GM21381 (cell line): Measurements from ENCODE around the gene DHX16.

Source experiments
- ATAC-seq: cut with Tn5 transposase; IDR thresholded peaks from one replicate; pipeline ENCODE4 v1.9.1; 2021; ENCODE audit warnings: mild to moderate bottlenecking, moderate library complexity; ENCODE audit not compliant: unreplicated experiment

Gene DHX16

DNA sequence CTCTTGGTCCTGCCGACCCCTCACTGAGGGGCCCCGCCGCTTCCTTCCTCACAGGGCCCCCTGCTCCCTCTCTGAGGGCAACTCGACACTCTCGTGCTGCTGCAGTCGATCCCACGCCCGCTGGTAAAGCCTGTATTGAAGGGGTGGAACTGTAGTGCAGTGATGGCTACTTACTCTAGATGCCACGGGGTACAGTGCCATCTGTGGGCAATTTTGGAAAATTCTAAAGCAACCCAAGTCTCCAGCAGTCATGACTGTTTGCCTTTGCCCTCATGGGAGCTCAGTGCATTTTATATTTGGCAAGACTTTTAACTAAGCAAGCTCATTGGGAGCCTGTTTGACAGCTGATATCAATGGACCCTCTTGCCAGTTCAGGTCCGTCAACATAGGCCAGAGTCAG is 32.3 kb downstream of the DHX16 start:
- ATAC-seq = no peak

DNA sequence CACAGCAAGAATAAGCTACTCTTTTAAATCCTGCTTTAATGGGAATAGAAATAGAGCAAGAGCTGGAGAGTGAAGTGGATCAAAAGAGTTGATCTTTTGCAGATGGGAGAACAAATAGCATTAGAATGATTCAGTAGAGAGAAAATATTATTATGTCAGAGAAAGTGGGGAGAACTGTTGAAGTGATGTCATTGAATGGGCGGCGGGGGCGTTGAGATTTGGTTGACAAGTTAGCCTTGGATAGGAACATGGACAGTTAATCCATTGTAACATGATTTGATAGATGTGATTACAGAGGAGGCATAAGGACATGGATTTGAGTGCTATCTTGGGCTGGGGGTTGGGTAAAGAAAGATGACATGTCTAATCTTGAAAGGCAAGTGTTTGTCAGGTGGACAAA is 37.0 kb downstream of the DHX16 start:
- ATAC-seq = no peak

DNA sequence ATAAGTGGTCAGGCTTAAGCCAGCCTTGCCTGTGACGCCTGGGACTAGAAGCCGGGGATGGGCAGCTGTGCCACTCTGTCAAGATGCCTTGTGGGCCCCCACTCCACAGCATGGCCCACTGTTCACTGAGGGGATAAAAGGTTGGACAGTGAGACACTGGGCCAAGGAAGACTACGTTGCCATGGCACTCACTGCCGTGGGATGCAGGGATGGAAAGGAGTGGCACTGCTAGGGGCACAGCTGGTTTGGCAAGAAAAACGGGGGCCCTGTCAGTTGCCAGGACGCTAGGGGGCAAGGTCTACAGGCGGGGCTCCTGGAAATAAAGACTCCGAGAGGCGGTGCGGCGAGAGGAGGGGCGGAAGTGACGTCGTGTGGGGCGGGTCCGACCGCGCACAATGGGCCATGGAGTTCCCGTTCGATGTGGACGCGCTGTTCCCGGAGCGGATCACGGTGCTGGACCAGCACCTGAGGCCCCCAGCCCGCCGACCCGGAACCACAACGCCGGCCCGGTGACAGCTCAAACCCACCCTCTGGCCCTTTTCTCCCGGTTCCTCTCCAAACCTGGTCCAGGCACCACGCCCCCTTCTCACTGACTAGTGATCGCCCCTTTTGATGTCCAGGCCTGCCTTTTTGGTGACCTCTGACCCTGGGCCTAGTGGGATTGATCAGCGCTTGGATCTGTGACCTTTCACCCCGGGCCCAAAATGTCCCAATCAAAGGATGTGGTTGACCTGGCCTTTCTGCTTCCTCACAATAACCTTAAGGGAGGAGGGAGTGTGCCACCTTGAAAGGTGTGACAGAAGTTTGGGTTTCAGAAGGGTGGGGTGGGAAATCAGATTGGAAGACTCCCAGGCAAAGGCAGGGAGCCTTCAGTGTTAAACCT is 46.1 kb downstream of the DHX16 start, which contains the start of gene ATAT1:
ATAT1 (plus strand) TSS at position 391 of the 883 bp plus-strand sequence.
- ATAC-seq = peak; percentile 81

DNA sequence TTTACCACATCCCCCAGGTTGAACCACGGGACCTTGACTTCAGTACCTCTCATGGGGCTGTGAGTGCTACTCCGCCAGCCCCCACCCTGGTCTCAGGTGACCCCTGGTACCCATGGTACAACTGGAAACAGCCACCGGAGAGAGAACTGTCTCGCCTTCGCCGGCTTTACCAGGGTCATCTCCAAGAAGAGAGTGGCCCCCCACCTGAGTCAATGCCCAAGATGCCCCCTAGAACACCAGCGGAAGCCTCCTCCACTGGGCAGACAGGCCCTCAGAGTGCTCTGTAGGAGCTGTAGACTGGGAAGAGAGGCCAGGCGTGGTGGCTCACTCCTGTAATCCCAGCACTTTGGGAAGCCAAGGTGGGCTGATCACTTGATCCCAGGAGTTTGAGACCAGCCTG is 47.3 kb downstream of the DHX16 start:
- ATAC-seq = no peak

DNA sequence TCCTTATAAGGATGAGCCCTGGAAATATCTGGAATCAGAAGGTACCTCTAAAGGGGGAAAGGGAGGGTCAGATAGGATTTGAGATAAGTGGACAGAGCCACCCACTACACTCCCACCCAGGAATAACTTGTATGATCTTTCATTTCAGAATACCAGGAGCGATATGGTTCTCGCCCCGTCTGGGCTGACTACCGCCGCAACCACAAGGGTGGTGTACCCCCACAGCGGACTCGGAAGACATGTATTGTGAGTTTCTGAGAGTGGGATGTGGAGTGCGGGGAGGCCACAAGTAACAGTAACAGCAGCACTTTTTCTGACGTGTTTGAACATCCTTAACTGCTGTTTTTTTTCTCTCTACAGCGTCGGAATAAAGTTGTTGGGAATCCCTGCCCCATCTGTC is 53.2 kb downstream of the DHX16 start:
- ATAC-seq = no peak

DNA sequence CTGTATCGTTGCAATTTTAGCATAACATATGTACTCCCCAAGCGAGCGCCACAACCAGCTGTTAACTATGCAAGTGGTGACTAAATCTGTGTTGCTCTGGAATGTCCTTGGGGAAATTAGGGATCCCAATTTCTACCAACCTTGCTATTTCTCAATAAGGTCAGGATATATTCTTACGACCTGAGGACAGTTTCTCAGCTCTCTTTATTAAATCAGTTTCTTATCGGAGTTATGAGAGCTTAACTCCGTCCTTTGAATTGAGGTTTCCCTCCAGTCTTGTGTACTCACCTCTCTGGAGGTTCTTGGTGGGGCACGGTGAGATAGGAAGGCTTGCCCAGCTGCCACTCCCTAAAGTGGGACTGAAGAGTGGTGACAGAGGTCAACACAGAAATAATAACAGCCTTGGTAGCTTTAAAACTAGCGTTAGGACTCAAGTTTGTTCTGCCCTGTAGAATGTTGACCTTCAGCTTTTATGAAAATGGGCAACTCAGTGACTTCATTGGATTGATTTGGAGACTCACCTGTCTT is 54.5 kb downstream of the DHX16 start:
- ATAC-seq = no peak

DNA sequence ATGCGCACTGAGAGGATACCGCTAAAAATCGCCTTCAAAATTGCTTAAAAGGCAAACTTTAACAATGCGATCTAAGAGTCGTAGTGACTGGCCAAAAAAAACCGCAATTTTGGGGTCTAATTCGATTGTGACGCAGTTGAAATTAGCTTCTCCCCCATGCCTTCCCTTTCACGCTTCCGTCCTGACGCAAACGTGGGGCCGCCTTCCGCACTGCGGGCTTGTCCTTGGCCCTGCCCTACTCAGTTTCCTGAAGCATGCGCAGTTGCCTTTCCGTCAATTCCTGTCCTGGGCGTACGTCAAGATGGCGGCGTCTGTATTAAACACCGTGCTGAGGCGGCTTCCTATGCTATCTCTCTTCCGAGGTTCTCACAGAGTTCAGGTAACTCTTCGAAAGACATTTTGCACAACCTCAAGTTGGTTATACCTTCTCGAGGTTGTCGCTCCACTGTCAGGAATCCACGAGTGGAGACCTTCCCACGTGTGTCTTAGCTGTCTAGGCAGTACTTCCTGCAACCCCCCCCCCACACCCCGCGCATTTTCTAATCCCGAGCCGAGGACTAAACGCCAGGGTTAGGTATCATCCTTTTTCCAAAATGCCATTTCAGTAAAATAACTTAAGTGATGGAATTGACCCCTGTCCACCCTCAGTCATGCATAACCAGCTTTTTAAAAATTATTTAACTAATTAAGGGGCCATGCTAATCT is 55.1 kb downstream of the DHX16 start, which contains the start of gene MRPS18B:
MRPS18B (plus strand) TSS at position 276 of the 705 bp plus-strand sequence; CDS start at position 302, 26 bp downstream.
- ATAC-seq = peak; percentile 72

DNA sequence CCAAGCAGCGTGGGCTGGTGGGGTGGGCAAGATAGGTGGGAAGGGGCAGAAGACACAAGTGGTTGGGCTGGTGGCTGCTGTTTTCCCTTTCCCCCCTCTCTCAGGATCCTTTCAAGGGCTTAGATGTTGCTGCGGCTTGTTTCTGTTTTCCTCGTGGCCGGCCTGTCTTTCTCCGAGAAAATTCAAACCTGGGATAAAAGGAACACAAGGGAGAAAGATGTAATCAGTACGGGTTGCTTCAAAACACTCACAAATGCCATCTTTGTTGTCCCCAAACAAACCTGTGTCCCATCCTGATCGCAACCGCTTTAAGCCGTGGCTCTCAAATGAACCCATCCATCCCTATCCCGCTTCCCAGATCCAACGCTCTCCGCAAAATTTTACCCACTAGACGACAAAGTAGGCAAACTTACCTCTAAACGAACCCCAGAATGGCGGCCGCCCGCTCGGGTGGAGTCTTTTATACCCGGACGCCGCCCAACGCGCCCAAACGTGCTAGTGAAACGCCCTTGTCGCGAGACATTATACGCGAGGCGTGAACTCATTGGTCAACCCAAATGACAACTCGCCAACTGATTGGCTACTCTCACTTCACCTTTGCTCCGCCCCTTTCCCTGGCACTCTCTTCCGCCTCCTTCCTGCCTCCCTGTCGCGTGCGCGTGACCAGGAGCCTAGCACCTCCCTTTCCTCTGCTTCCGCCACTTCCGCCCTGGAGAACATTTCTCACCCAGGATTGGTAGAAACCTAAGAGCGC is 55.8 kb downstream of the DHX16 start, which contains the start of gene PPP1R10:
PPP1R10 (minus strand) TSS at position 433 of the 754 bp plus-strand sequence. CDS start 7,299 bp downstream, outside the sequence.
- ATAC-seq = peak; percentile 80

DNA sequence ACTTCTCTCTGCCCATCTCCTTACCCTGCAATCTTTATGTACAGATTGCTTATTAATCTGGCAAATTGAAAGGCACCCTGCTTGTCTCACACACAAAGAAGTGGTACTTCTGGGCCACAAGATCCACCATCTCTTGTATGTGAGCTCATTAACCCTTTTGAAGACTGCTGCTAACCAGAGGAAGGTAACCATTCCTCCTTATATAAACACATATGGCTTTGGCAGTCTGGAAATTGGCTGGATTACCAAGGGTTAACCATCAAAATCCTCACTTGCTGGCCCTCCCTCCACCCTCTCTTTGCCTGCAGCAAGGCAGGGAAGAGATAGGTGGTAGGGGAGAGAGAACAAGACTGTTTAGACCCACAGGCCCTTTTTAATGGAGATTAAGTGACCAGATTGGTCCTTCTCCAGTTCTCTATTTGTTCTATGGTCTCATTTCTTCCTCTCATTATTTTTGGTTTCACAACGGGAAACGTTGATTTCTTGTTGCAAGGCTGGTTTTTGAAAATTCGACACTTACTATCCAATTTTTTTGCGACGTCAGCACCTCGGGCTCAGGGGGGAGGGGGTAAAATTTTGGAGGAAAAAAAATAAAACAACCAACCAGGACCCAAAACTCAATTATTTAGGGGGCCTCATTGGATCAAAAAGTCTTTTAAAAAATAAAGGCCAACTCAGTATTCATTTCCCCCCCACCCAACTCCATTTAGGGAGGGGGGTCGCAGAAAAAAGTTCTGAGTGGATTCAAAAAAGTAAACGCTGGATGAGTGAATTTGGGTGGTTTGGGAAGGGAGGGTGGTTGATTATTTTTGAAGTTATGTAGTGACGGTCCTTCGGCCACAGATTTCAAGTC is 56.6 kb downstream of the DHX16 start:
- ATAC-seq = no peak

DNA sequence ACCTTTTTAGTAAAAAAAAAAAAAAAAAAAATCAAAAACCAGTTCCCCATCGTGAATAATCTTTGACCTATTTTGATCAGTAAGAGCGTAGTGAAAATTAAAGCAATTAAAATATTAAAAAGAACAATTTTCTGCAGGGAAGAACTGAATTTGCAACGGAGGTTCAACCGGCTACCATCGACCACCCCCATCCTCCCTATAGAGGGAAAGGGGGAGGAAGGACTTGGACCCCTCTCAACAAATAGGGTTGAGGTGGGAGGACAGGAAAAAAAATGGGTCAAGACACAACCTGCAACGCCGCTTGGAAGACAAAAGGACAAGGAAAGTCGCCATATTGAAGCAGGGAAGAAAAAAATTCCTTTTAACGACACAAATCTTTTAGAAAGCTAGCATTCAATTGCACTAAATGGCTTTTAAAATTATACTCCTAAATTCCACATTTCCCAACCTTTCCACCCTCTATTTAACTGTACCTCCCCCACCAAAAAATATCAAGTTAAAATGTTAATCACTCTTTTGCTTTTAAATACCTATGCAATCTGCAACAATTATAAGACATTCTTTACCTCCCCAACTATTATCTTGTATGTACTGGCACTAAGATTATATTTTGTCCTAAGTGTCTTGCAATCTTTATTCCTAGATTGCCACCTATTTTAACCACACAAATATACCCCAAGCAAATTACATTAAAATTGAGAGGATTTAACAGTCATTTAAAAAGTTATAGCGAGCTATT is 57.4 kb downstream of the DHX16 start:
- ATAC-seq = no peak

DNA sequence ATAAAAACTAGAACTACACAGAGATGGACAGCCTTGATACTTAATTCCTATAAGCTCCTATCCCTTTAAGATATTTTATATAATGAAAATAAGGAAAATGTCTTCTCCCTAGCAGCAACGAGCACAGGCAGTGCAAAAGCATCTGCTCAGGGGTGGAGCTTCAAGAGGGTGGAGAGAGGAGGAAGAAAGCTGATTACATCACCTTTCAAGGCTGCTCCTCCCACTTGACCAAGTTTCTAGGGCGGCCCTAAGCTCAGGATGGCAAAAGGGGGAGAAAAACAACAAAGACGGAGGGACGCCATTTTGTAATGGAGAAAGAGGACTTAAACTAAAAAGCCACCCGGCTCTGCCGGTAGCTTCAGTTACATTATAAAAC is 58.0 kb downstream of the DHX16 start:
- ATAC-seq = peak; percentile 34

DNA sequence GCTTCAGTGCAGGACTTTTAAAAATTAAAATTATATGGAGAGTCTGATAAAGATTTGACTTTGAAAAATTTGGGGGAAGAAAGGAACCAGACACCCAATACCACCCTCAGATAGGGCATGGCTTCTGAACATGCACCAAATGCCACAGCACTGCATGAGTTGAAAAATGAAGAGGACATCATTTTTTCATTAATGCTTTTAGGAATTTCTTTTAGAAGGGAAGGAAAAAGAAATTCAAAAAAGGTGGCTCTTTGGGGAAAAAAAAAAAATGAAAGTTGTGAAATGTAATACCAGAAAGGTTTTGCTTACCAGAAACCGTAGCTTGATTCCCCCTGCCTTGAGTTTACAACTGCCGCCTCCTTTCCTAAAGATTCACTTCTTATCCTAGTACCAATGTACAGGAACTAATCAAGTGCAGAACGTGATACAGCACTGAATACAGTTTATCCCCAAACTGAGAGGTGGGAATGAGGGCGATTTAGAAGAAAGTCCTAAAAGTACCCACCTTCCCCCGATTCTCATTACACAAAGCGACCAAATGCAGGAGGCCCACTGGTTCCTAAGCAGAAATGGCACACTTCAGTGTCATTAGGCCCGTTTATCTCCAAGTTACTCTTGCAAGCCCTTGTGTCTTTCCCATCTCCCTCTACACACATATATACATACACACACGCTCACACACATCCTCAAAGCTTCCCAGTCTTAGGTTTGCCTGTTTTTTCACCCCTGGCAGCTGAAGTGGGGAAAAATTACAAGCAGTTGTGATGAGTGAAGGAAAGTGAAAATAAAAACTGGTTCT is 58.6 kb downstream of the DHX16 start:
- no peak for ATAC-seq

DNA sequence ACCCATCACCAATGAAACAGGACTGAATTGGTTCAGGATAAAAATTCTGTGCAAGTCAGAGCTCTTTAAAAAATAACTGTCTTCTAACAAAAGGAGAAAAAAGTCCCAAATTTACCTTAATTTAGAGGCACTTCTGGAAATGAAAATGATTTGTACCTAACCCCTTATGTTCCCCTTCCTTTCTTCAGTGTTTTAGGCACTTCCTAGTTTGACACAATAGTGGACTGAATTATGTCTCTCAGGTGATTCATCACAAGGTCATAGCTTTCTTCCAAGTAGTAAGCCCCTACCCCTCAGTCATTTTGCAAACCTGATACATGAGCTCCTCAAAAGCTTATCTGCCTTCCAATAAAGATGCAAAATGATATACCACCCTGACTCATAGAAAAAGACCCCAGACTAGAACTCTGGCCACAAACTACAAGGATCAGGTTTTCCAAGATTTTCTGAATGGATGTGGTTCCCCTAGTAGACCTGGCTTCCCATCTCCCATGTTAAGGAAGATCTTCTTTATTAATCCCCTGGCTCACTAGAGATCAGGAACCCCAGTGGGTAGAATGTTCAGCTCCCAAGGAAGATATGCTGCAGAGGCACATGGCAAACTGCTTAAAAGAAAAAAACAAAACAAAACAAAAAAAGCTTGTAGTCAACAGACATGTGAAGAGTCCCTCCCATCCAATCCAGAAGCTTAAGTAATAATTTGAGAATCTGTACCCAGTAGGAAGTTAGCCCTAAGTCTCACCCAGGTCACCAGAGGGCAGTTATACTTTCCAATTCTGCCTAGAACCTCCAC is 59.4 kb downstream of the DHX16 start:
- no peak for ATAC-seq

DNA sequence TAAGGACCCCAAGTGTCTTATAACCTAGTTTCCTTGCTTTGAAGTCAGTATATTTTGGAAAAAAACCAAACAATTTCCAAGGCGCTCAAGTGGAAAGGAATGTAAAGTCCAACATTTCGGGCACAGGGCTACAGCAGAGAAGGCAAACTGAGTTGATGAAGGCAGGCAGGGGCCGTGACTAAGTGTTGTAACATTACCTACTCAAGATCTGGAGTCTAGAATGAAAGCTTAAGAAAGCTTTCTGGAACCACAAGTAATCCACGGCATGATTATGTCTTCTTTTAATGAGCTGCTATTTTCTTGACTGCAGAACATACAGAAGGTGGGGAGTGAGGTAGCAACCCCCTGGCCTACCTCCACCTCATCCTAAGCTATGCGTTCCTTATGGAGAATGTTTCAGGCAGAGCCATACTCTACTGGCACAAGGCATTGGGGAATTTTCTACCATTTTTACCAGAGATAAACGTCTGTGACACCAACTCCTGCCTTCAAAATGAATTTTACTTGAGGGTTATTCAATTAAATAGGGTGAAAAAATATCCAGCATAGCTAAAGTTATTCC is 60.0 kb downstream of the DHX16 start:
- no peak for ATAC-seq

DNA sequence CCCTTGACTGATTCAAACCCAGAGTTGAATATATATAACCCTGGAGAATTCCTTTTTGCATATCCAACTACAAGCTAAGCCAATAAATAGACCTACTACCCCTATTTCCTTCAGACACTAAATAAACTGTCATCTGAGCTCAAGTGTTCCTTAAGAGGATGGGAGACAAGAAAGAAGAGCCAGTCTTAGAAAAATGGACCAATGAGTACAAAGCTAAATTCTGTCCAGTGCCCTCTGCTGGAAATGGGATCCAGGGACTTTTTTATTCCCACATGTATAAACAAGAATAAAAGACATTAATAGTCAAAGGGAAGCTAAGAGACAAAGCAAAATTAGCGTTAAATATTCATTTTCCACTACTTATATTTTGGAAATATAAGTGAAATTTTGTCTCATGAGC is 60.6 kb downstream of the DHX16 start:
- no peak for ATAC-seq

DNA sequence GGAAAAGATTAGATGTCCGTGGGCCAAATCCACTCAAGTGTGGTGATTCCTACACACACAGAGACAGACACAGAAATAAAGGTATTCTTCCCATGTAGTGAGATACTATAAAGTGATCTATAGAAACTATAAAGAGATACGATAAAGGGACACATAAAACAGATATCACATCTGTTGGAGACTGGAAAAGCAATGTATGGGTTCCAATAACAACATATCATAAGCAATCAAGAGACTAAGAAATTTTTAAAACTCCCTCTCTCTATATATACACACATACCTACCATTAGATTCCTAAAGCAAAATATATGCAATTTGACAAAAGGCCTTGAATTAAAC is 61.0 kb downstream of the DHX16 start:
- ATAC-seq = no peak

DNA sequence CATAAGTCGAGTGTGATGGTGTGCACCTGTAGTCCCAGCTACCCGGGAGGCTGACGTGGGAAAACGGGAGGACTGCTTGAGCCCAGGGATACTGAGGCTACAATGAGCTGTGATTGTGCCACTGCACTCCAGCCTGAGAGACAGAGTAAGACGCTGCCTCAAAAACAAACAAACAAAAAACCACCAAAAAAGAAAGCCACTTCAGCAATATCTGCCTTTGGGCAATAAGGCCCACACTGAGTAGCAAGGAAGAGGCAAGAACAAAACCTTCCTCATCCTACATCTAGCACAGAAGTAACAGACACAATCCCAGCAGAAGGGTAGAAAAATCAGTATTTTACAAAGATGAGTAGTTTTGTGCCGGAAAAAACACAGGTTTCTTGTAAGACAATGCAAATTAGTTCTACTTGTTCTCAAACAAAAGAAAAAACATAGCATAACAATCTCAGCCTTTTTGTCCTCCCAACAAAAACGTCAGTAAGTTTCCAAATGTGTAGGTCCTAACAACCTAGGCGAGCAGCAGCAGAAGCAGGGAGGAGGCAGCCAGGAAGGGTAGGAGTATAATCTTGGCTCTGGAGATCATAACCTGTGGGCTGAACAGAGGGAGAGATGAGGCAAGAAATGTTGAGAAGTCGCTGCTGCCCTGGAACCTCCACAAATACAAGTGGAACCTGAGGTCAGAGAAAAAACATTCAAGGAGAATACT is 61.5 kb downstream of the DHX16 start:
- ATAC-seq = no peak
